CD14-positive monocyte (primary cell): ENCODE measurements around the gene WDR49. TPM values are rescaled to one million over a fixed set of nuclear protein-coding genes. Genes with fewer than 3 reads are reported as not detected.

Experiments
- DNase-seq, 3 donors: peaks; one replicate each; pipeline ENCODE4 v3.0.0-alpha.2; 2011 to 2022
- H2AFZ ChIP-seq: 2 replicates; pipeline ENCODE4 v1.6.0; 2012; ENCODE audit warnings: mild to moderate bottlenecking, low read depth, low read length, inconsistent platforms; ENCODE audit not compliant: insufficient read depth, poor library complexity, severe bottlenecking
- H3K27ac ChIP-seq, 2 donors: 1 replicate in 1 of 2; 2 replicates in 1 of 2; pipeline ENCODE4 v1.5.1; 2012 to 2013; ENCODE audit warnings: low read length in 2 of 2, control low read depth in 1 of 2, inconsistent platforms in 1 of 2, low read depth in 1 of 2, mild to moderate bottlenecking in 1 of 2
- H3K27me3 ChIP-seq, 2 donors: one replicate each; pipeline versions ENCODE4 v1.6.0 to v1.6.1; 2011 to 2013; ENCODE audit warnings: low read length in 2 of 2; ENCODE audit not compliant: control insufficient read depth in 2 of 2, insufficient read depth in 2 of 2
- H3K36me3 ChIP-seq, 2 donors: replicated peaks in 1 of 2; 1 replicate in 1 of 2; 2 replicates in 1 of 2; pipeline versions ENCODE4 v1.5.1 to v1.6.1; 2012 to 2013; ENCODE audit warnings: low read length in 2 of 2, control low read depth in 1 of 2, inconsistent platforms in 1 of 2, mild to moderate bottlenecking in 1 of 2; ENCODE audit not compliant: insufficient read depth in 2 of 2, control insufficient read depth in 1 of 2
- H3K4me1 ChIP-seq, 2 donors: 1 replicate in 1 of 2; 2 replicates in 1 of 2; pipeline versions ENCODE4 v1.5.1 to v1.6.1; 2012 to 2013; ENCODE audit warnings: low read length in 2 of 2, control low read depth in 1 of 2, inconsistent platforms in 1 of 2, mild to moderate bottlenecking in 1 of 2, moderate library complexity in 1 of 2; ENCODE audit not compliant: insufficient read depth in 2 of 2, control insufficient read depth in 1 of 2
- H3K4me2 ChIP-seq: replicated peaks from 2 replicates; pipeline ENCODE3; 2012; ENCODE audit warnings: low read length, moderate library complexity, mild to moderate bottlenecking; ENCODE audit not compliant: poor library complexity, severe bottlenecking; ENCODE audit errors: extremely low read depth
- H3K4me3 ChIP-seq, 3 experiments: fragments of 200-600 bp in 1 of 3; sonication (generic) in 1 of 3; replicated peaks in 1 of 3; 1 replicate in 2 of 3; 2 replicates in 1 of 3; pipeline ENCODE4 v1.5.1; 2011 to 2013; ENCODE audit warnings: low read length in 3 of 3, mild to moderate bottlenecking in 3 of 3, control low read depth in 2 of 3, low read depth in 2 of 3, inconsistent platforms in 1 of 3, moderate library complexity in 1 of 3
- H3K79me2 ChIP-seq: 2 replicates; pipeline ENCODE4 v1.6.0; 2012; ENCODE audit warnings: mild to moderate bottlenecking, control low read depth, inconsistent platforms, low read length, moderate library complexity; ENCODE audit not compliant: insufficient read depth
- H3K9ac ChIP-seq: 2 replicates; pipeline ENCODE4 v1.6.0; 2017; ENCODE audit warnings: low read length, mild to moderate bottlenecking; ENCODE audit not compliant: insufficient read depth, poor library complexity, severe bottlenecking
- H3K9me3 ChIP-seq, 2 donors: replicated peaks in 1 of 2; 1 replicate in 1 of 2; 2 replicates in 1 of 2; pipeline versions ENCODE4 v1.5.1 to v1.6.1; 2012 to 2013; ENCODE audit warnings: low read length in 2 of 2, control low read depth in 1 of 2; ENCODE audit not compliant: control insufficient read depth in 1 of 2, insufficient read depth in 1 of 2
- H4K20me1 ChIP-seq: 2 replicates; pipeline ENCODE4 v1.6.0; 2012; ENCODE audit warnings: mild to moderate bottlenecking, low read length, control low read depth, moderate library complexity; ENCODE audit not compliant: insufficient read depth
- H3K27ac Mint-ChIP-seq, 7 donors: one replicate each; pipeline ENCODE4 v1.8.0; 2020; ENCODE audit warnings: mild to moderate bottlenecking in 7 of 7, mixed read lengths in 7 of 7, moderate library complexity in 6 of 7, inconsistent platforms in 2 of 7
- H3K27me3 Mint-ChIP-seq, 3 donors: one replicate each; pipeline ENCODE4 v1.8.0; 2021 to 2022; ENCODE audit warnings: low read depth in 3 of 3, mild to moderate bottlenecking in 3 of 3, mixed read lengths in 3 of 3, moderate library complexity in 3 of 3, inconsistent platforms in 1 of 3
- H3K36me3 Mint-ChIP-seq, 2 donors: one replicate each; pipeline ENCODE4 v1.8.0; 2020; ENCODE audit warnings: mixed read lengths in 2 of 2, inconsistent platforms in 1 of 2, mild to moderate bottlenecking in 1 of 2
- H3K4me1 Mint-ChIP-seq: one replicate; pipeline ENCODE4 v1.8.0; 2020; ENCODE audit warnings: mild to moderate bottlenecking, mixed read lengths
- H3K4me3 Mint-ChIP-seq, 2 donors: one replicate each; pipeline ENCODE4 v1.8.0; 2020; ENCODE audit warnings: mild to moderate bottlenecking in 2 of 2, mixed read lengths in 2 of 2, moderate library complexity in 1 of 2
- H3K9me3 Mint-ChIP-seq, 7 donors: one replicate each; pipeline ENCODE4 v1.8.0; 2020 to 2022; ENCODE audit warnings: mixed read lengths in 7 of 7, mild to moderate bottlenecking in 6 of 7, moderate library complexity in 6 of 7, inconsistent platforms in 2 of 7
- CTCF ChIP-seq: fragments of 200-600 bp; IDR thresholded peaks from one replicate; pipeline ENCODE4 v1.8.0; 2022; ENCODE audit warnings: antibody characterized with exemption, mild to moderate bottlenecking
- WGBS: methylation state at CpG from one replicate; pipeline ENCODE4 v1.1.5; 2013; ENCODE audit warnings: missing lambda C conversion rate; ENCODE audit not compliant: insufficient coverage; 5-methylcytosine and 5-hydroxymethylcytosine counted together
- intact Hi-C, 2 donors: fragments of 100-400 bp; cut with micrococcal nuclease; formaldehyde crosslinking; loops; one replicate each; pipeline versions ENCODE4 v1.15.0 to v1.15.1; 2023
- polyA plus RNA-seq, 3 donors: library from polyadenylated mRNA; depleted of rRNA in 1 of 3; unstranded in 2 of 3; stranded (reverse) in 1 of 3; fragments of 300-500 nt in 2 of 3; fragments of >200 nt in 1 of 3; fragmentation: Illumina TruSeq in 2 of 3; gene quantifications; 1 replicate in 2 of 3; 2 replicates in 1 of 3; pipeline ENCODE4 v1.2.3, GENCODE V29; 2012 to 2021

Gene WDR49
- polyA plus RNA-seq, 3 donors, result 1.1 to 5.0 (median 4.2) TPM

- Histone ChIP-seq H2AFZ (no peak overlapping the region), H3K4me1 (no peaks in the 10 kb centered on the region), H3K36me3 (no peaks in the 10 kb centered on the region), H3K9me3 (no peaks in the 10 kb centered on the region), H3K27ac (no peak overlapping the region), H4K20me1 (no peaks in the 10 kb centered on the region), H3K27me3 (no peaks in the 10 kb centered on the region), H3K9ac (no peak overlapping the region), H3K4me2 (no peak overlapping the region), H3K4me3 (no peak overlapping the region), H3K79me2 (no peaks in the 10 kb centered on the region)
- H3K36me3 Mint-ChIP-seq, result peaks cover 8 to 11% of the 10 kb centered on the region in 2 donors
- H3K9me3 Mint-ChIP-seq, result peaks cover 0 to 3% (median 0%) of the 10 kb centered on the region in 7 donors
- WGBS, result no CpG with 5 or more reads among the region's 2 CpGs
- intact Hi-C loops, result no loop called here
- no peak overlapping the region for H3K27ac Mint-ChIP-seq
- TF ChIP-seq CTCF, result no peak
- no peak overlapping the region for H3K4me3 Mint-ChIP-seq
- H3K27me3 Mint-ChIP-seq, result peaks cover 0 to 2% (median 0%) of the 10 kb centered on the region in 3 donors
- H3K4me1 Mint-ChIP-seq, result no peaks in the 10 kb centered on the region
- DNase-seq, result no peak
Measured at GRCh38 chr3:167568634-167569033, 85.1 kb downstream of the WDR49 start.

- no peak overlapping the region for H3K4me2 ChIP-seq
- no CpG with 5 or more reads among the region's 1 CpG for WGBS
- Mint-ChIP-seq H3K4me1 (no peaks in the 10 kb centered on the region), H3K27ac (no peak overlapping the region), H3K4me3 (no peak overlapping the region), H3K9me3 (peaks cover 0 to 3% (median 0%) of the 10 kb centered on the region in 7 donors), H3K36me3 (peaks cover 4 to 5% of the 10 kb centered on the region in 2 donors), H3K27me3 (peaks cover 0 to 2% (median 0%) of the 10 kb centered on the region in 3 donors)
- no peaks in the 10 kb centered on the region for H3K9me3 ChIP-seq
- H3K27ac ChIP-seq, result no peak overlapping the region
- intact Hi-C loops, result no loop called here
- no peak for TF ChIP-seq CTCF
- H3K9ac ChIP-seq, result no peak overlapping the region
- H3K36me3 ChIP-seq, result no peaks in the 10 kb centered on the region
- H2AFZ ChIP-seq, result no peak overlapping the region
- H3K27me3 ChIP-seq, result no peaks in the 10 kb centered on the region
- H3K4me3 ChIP-seq, result no peak overlapping the region
- no peak for DNase-seq
- no peaks in the 10 kb centered on the region for H3K79me2 ChIP-seq
- H3K4me1 ChIP-seq, result no peaks in the 10 kb centered on the region
- H4K20me1 ChIP-seq, result no peaks in the 10 kb centered on the region
Measured at GRCh38 chr3:167565489-167565888, 88.3 kb downstream of the WDR49 start.
